Natural killer cell (primary cell): ENCODE measurements around the gene RIMS3. TPM values are rescaled to one million over a fixed set of nuclear protein-coding genes. Genes with fewer than 3 reads are reported as not detected.

Experiments
- ATAC-seq, 3 donors: fragments of 150-1000 bp in 2 of 3; fragments of 200-7000 bp in 1 of 3; cut with Tn5 transposase; 1 replicate in 1 of 3; 2 replicates in 2 of 3; pipeline ENCODE4 v1.10.0; 2021; ENCODE audit warnings: mild to moderate bottlenecking in 2 of 3, moderate library complexity in 2 of 3
- DNase-seq, 2 donors: peaks; one replicate each; pipeline versions ENCODE4 v3.0.0 to v3.0.0-alpha.2; 2013 to 2021; ENCODE audit warnings: mixed read lengths in 1 of 2
- H3K27ac ChIP-seq: one replicate; pipeline ENCODE4 v1.5.1; 2013; ENCODE audit warnings: mild to moderate bottlenecking, low read length
- H3K27me3 ChIP-seq: one replicate; pipeline ENCODE4 v1.6.1; 2013; ENCODE audit warnings: low read length; ENCODE audit not compliant: control insufficient read depth, insufficient read depth
- H3K36me3 ChIP-seq: one replicate; pipeline ENCODE4 v1.6.1; 2013; ENCODE audit warnings: low read length; ENCODE audit not compliant: control insufficient read depth, insufficient read depth
- H3K4me1 ChIP-seq: one replicate; pipeline ENCODE4 v1.6.1; 2013; ENCODE audit warnings: low read length; ENCODE audit not compliant: control insufficient read depth, insufficient read depth
- H3K4me3 ChIP-seq: one replicate; pipeline ENCODE4 v1.5.1; 2013; ENCODE audit warnings: low read length
- H3K9me3 ChIP-seq: one replicate; pipeline ENCODE4 v1.6.1; 2013; ENCODE audit warnings: low read length; ENCODE audit not compliant: control insufficient read depth, insufficient read depth
- H3K27ac Mint-ChIP-seq, 2 donors: one replicate each; pipeline ENCODE4 v1.8.0; 2022; ENCODE audit warnings: mild to moderate bottlenecking in 2 of 2, mixed read lengths in 2 of 2, moderate library complexity in 1 of 2
- H3K27me3 Mint-ChIP-seq, 2 donors: one replicate each; pipeline ENCODE4 v1.8.0; 2022; ENCODE audit warnings: low read depth in 2 of 2, mixed read lengths in 2 of 2
- H3K36me3 Mint-ChIP-seq: one replicate; pipeline ENCODE4 v1.8.0; 2022; ENCODE audit warnings: mixed read lengths
- H3K4me1 Mint-ChIP-seq, 2 donors: one replicate each; pipeline ENCODE4 v1.8.0; 2022; ENCODE audit warnings: mixed read lengths in 2 of 2
- H3K4me3 Mint-ChIP-seq: one replicate; pipeline ENCODE4 v1.8.0; 2022; ENCODE audit warnings: mild to moderate bottlenecking, moderate library complexity, mixed read lengths
- H3K9me3 Mint-ChIP-seq, 2 donors: one replicate each; pipeline ENCODE4 v1.8.0; 2022; ENCODE audit warnings: mixed read lengths in 2 of 2
- CTCF ChIP-seq: fragments of 200-600 bp; IDR thresholded peaks from one replicate; pipeline ENCODE4 v1.8.0; 2022; ENCODE audit warnings: antibody characterized with exemption
- WGBS: methylation state at CpG from one replicate; pipeline ENCODE4 v1.1.7; 2013; ENCODE audit warnings: missing lambda C conversion rate; ENCODE audit not compliant: insufficient coverage; 5-methylcytosine and 5-hydroxymethylcytosine counted together
- intact Hi-C: fragments of 100-400 bp; cut with micrococcal nuclease; formaldehyde crosslinking; loops from one replicate; pipeline ENCODE4 v1.14.2; 2022
- total RNA-seq, 4 donors: library from RNA; stranded (reverse); fragments of 120-200 nt in 1 of 4; gene quantifications; one replicate each; pipeline versions ENCODE4 v1.2.3 to v1.2.4, GENCODE V29; 2013 to 2022

The RIMS3 gene
- total RNA-seq, 3 donors from 2014 or later (not counting 1 experiment from before 2014, with no cell fraction given): 0.56 to 2.1 (median 1.1) TPM

GRCh38 chr1:40687059-40687458 lies 21.6 kb upstream of the RIMS3 start:
- H3K4me1 ChIP-seq: peaks cover 4% of the 10 kb centered on the region
- H3K27ac ChIP-seq: no peak overlapping the region
- no peaks in the 10 kb centered on the region for H3K36me3 Mint-ChIP-seq
- intact Hi-C loops: no loop called here
- H3K4me3 Mint-ChIP-seq: no peak overlapping the region
- TF ChIP-seq CTCF: no peak
- peaks cover 22 to 25% of the 10 kb centered on the region in 2 donors for H3K4me1 Mint-ChIP-seq
- ATAC-seq (no peak), DNase-seq (no peak)
- no peaks in the 10 kb centered on the region for H3K36me3 ChIP-seq
- no peaks in the 10 kb centered on the region for H3K9me3 Mint-ChIP-seq
- no peak overlapping the region for H3K4me3 ChIP-seq
- H3K27ac Mint-ChIP-seq: no peak overlapping the region
- H3K9me3 ChIP-seq: no peaks in the 10 kb centered on the region
- H3K27me3 Mint-ChIP-seq: no peaks in the 10 kb centered on the region
- WGBS: 98% methylated on average over 7 of the region's 7 CpGs
- H3K27me3 ChIP-seq: no peaks in the 10 kb centered on the region

- no peak for DNase-seq
- 83% methylated on average over 3 of the region's 3 CpGs for WGBS
- intact Hi-C loops: no loop called here
- ATAC-seq: no peak
- TF ChIP-seq CTCF: no peak
- no peaks in the 10 kb centered on the region for H3K27me3 Mint-ChIP-seq
- no peak overlapping the region for H3K4me3 ChIP-seq
- no peak overlapping the region for H3K27ac Mint-ChIP-seq
- peaks cover 2% of the 10 kb centered on the region in 2 donors for H3K4me1 Mint-ChIP-seq
- H3K4me1 ChIP-seq: no peaks in the 10 kb centered on the region
- H3K36me3 Mint-ChIP-seq: no peaks in the 10 kb centered on the region
- no peaks in the 10 kb centered on the region for H3K9me3 ChIP-seq
- no peaks in the 10 kb centered on the region for H3K36me3 ChIP-seq
- no peak overlapping the region for H3K27ac ChIP-seq
- H3K4me3 Mint-ChIP-seq: no peak overlapping the region
- no peaks in the 10 kb centered on the region for H3K27me3 ChIP-seq
- H3K9me3 Mint-ChIP-seq: no peaks in the 10 kb centered on the region
Measured at GRCh38 chr1:40684669-40685068, 19.2 kb upstream of the RIMS3 start.

GRCh38 chr1:40679165-40679953 lies 13.9 kb upstream of the RIMS3 start:
- no peaks in the 10 kb centered on the region for H3K36me3 Mint-ChIP-seq

More at GRCh38 chr1:40679165-40679953, 13.9 kb upstream of the RIMS3 start:
- H3K36me3 ChIP-seq: no peaks in the 10 kb centered on the region
- Mint-ChIP-seq H3K9me3 (no peaks in the 10 kb centered on the region), H3K4me3 (no peak overlapping the region), H3K27me3 (peaks cover 5 to 8% of the 10 kb centered on the region in 2 donors), H3K27ac (no peak overlapping the region), H3K4me1 (no peaks in the 10 kb centered on the region)
- H3K27ac ChIP-seq: no peak overlapping the region
- H3K27me3 ChIP-seq: no peaks in the 10 kb centered on the region
- H3K4me3 ChIP-seq: no peak overlapping the region
- 100% methylated on average over 1 of the region's 2 CpGs for WGBS
- intact Hi-C loops: no loop called here
- H3K9me3 ChIP-seq: no peaks in the 10 kb centered on the region
- TF ChIP-seq CTCF: no peak
- H3K4me1 ChIP-seq: no peaks in the 10 kb centered on the region
- ATAC-seq (no peak), DNase-seq (no peak)
